Smooth muscle cell (in vitro differentiated cells): ENCODE data around the gene DET1. TPM values are rescaled to one million over a fixed set of nuclear protein-coding genes. Genes with fewer than 3 reads are reported as not detected.
"Not testable (repeated sequence)": the region's sequence is repeated elsewhere in the genome, so short reads cannot be mapped to it uniquely, and the experiment has no call there.

Experiments used
- DNase-seq: peaks from one replicate; lab custom pipeline; 2025; ENCODE audit not compliant: unreplicated experiment; lab: John Stamatoyannopoulos, UW
- H2AFZ ChIP-seq: fragments of 200-600 bp; sonication (generic); 2 replicates; pipeline ENCODE4 v1.6.0; 2016; ENCODE audit warnings: antibody characterized with exemption, low read depth, mild to moderate bottlenecking
- H3F3A ChIP-seq: fragments of 200-600 bp; sonication (generic); 2 replicates; pipeline ENCODE4 v1.6.0; 2017; ENCODE audit warnings: antibody characterized with exemption, low read depth
- H3K27ac ChIP-seq: fragments of 200-600 bp; sonication (generic); 2 replicates; pipeline ENCODE4 v1.5.1; 2016; ENCODE audit warnings: low read depth, mild to moderate bottlenecking
- H3K27me3 ChIP-seq: fragments of 200-600 bp; sonication (generic); 2 replicates; pipeline ENCODE4 v1.6.1; 2016; ENCODE audit warnings: low read depth, mild to moderate bottlenecking
- H3K36me3 ChIP-seq: fragments of 200-600 bp; sonication (generic); 2 replicates; pipeline ENCODE4 v1.5.1; 2016; ENCODE audit warnings: low read depth
- H3K4me1 ChIP-seq: fragments of 200-600 bp; sonication (generic); 2 replicates; pipeline ENCODE4 v1.5.1; 2016; ENCODE audit warnings: low read depth
- H3K4me2 ChIP-seq: fragments of 200-600 bp; sonication (generic); 2 replicates; pipeline ENCODE4 v1.6.0; 2016; ENCODE audit warnings: mild to moderate bottlenecking
- H3K4me3 ChIP-seq: fragments of 200-600 bp; sonication (generic); 2 replicates; pipeline ENCODE4 v1.5.1; 2016; ENCODE audit warnings: mild to moderate bottlenecking
- H3K79me2 ChIP-seq: fragments of 200-600 bp; sonication (generic); 2 replicates; pipeline ENCODE4 v1.6.0; 2016; ENCODE audit warnings: low read depth, mild to moderate bottlenecking
- H3K9ac ChIP-seq: fragments of 200-600 bp; sonication (generic); 2 replicates; pipeline ENCODE4 v1.6.0; 2016; ENCODE audit warnings: low read depth
- H3K9me3 ChIP-seq: fragments of 200-600 bp; sonication (generic); replicated peaks from 2 replicates; pipeline ENCODE4 v1.5.1; 2016; ENCODE audit warnings: low read depth
- H4K20me1 ChIP-seq: fragments of 200-600 bp; sonication (generic); 2 replicates; pipeline ENCODE4 v1.6.0; 2016; ENCODE audit warnings: low read depth
- WGBS: methylation state at CpG from one replicate; pipeline ENCODE4 v1.1.7; 2016; ENCODE audit warnings: low lambda C conversion rate; 5-methylcytosine and 5-hydroxymethylcytosine counted together
- polyA plus RNA-seq: library from polyadenylated mRNA; unstranded; fragments of >200 nt; fragmentation: Nextera tagmentation; extraction: Ambion mirVana; gene quantifications from 2 replicates; pipeline ENCODE4 v1.2.1, GENCODE V29; 2016
- total RNA-seq: library from RNA; depleted of rRNA; stranded (reverse); fragments of >200 nt; gene quantifications from 2 replicates; pipeline ENCODE4 v1.2.3, GENCODE V29; 2014
- TF ChIP-seq, protein P1 (sequence below): fragments of 200-600 bp; sonication (generic); IDR thresholded peaks from 2 replicates; pipeline ENCODE4 v1.5.1; 2017; ENCODE audit warnings: borderline replicate concordance, mild to moderate bottlenecking, antibody characterized with exemption; ENCODE audit not compliant: insufficient read depth, poor library complexity, severe bottlenecking

DET1 gene
- total and polyA plus RNA-seq, 2 experiments from 2014 or later: 4.3 to 6.0 TPM

DNA sequence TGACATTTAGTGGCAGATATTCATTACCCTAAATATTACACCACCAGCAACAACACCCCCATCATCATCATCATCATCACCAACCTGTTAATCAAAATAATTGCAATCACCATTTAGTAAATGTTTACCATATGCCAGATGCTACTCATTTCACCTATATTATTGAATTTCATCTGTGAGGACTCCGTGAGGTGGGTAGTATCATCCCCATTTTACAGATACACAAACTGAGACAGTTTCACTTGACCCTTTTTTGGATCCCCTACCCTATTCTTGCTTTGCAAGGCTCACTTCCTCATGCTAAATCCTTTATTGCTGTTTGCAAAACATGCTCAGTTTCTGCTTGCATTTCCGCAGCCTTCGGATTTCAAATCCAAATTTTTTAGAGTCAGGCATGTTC lies 18.3 kb upstream of the DET1 start:
- H3K36me3 ChIP-seq: no peaks in the 10 kb centered on the region
- no peak for DNase-seq
- H3K79me2 ChIP-seq: no peaks in the 10 kb centered on the region
- H3K27ac ChIP-seq: no peak overlapping the region
- no peak overlapping the region for H3K9ac ChIP-seq
- 94% methylated on average over 3 of the region's 3 CpGs for whole genome bisulfite sequencing
- H3K4me2 ChIP-seq: no peak overlapping the region
- H3K27me3 ChIP-seq: no peaks in the 10 kb centered on the region
- no peaks in the 10 kb centered on the region for H4K20me1 ChIP-seq
- H3F3A ChIP-seq: no peaks in the 10 kb centered on the region
- TF ChIP-seq, protein P1, sequence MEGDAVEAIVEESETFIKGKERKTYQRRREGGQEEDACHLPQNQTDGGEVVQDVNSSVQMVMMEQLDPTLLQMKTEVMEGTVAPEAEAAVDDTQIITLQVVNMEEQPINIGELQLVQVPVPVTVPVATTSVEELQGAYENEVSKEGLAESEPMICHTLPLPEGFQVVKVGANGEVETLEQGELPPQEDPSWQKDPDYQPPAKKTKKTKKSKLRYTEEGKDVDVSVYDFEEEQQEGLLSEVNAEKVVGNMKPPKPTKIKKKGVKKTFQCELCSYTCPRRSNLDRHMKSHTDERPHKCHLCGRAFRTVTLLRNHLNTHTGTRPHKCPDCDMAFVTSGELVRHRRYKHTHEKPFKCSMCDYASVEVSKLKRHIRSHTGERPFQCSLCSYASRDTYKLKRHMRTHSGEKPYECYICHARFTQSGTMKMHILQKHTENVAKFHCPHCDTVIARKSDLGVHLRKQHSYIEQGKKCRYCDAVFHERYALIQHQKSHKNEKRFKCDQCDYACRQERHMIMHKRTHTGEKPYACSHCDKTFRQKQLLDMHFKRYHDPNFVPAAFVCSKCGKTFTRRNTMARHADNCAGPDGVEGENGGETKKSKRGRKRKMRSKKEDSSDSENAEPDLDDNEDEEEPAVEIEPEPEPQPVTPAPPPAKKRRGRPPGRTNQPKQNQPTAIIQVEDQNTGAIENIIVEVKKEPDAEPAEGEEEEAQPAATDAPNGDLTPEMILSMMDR: no peak
- H2AFZ ChIP-seq: no peak overlapping the region
- no peak overlapping the region for H3K4me3 ChIP-seq
- H3K9me3 ChIP-seq: no peaks in the 10 kb centered on the region
- H3K4me1 ChIP-seq: no peaks in the 10 kb centered on the region

DNA sequence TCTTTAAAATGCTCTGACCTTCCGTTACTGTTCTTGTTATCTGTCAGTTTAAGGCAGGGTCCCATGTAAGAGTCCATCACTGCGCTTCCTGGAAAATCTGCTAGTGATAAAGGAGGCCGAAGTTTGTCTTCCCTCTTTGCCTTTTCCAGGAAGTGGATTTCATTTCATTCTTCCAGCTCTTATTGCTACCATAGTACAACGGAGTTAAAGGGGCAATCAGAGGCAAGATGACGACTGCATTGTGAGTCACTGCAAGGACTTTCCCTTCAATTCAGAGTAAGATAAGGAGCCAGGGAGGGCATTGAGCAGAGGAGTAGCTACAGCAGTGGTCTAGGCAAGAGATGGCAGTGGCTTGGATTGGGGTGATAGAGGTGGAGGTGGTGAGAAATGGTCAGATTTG lies 17.2 kb upstream of the DET1 start:
- H3K27ac ChIP-seq: peak overlapping the region; percentile 36
- no peaks in the 10 kb centered on the region for H3F3A ChIP-seq
- no peak for DNase-seq
- no peaks in the 10 kb centered on the region for H3K9me3 ChIP-seq
- no peaks in the 10 kb centered on the region for H3K27me3 ChIP-seq
- peak overlapping the region; percentile 49 for H2AFZ ChIP-seq
- peak overlapping the region; percentile 51 for H3K4me2 ChIP-seq
- H3K4me1 ChIP-seq: no peaks in the 10 kb centered on the region
- WGBS: 29% methylated on average over 5 of the region's 5 CpGs
- TF ChIP-seq, protein P1: no peak
- H3K9ac ChIP-seq: no peak overlapping the region
- H4K20me1 ChIP-seq: no peaks in the 10 kb centered on the region
- H3K36me3 ChIP-seq: no peaks in the 10 kb centered on the region
- H3K79me2 ChIP-seq: no peaks in the 10 kb centered on the region
- no peak overlapping the region for H3K4me3 ChIP-seq

DNA sequence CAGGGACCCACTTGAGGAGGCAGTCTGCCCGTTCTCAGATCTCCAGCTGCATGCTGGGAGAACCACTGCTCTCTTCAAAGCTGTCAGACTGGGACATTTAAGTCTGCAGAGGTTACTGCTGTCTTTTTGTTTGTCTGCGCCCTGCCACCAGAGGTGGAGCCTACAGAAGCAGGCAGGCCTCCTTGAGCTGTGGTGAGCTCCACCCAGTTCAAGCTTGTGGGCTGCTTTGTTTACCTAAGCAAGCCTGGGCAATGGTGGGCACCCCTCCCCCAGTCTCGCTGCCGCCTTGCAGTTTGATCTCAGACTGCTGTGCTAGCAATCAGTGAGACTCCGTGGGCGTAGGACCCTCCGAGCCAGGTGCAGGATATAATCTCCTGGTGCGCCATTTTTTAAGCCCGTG lies 13.1 kb upstream of the DET1 start:
- DNase-seq, H3K27me3 ChIP-seq, H3K4me1 ChIP-seq, H3K79me2 ChIP-seq, H3K27ac ChIP-seq, H3K9ac ChIP-seq, H2AFZ ChIP-seq, H3K4me3 ChIP-seq, H4K20me1 ChIP-seq, H3K9me3 ChIP-seq, H3K36me3 ChIP-seq, H3K4me2 ChIP-seq, H3F3A ChIP-seq: not testable (repeated sequence)
- WGBS: 95% methylated on average over 9 of the region's 9 CpGs

DNA sequence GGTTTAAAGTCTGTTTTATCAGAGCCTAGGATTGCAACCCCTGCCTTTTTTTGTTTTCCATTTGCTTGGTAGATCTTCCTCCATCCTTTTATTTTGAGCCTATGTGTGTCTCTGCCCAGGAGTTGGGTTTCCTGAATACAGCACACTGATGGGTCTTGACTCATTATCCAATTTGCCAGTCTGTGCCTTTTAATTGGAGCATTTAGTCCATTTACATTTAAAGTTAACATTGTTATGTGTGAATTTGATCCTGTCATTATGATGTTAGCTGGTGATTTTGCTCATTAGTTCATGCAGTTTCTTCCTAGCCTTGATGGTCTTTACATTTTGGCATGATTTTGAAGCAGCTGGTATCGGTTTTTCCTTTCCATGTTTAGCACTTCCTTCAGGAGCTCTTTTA lies 11.5 kb upstream of the DET1 start:
- H3K79me2 ChIP-seq, H3K27me3 ChIP-seq, H3K9me3 ChIP-seq, DNase-seq, H3K4me3 ChIP-seq, H3K27ac ChIP-seq, H3K9ac ChIP-seq, H3K36me3 ChIP-seq, H3K4me2 ChIP-seq, H3K4me1 ChIP-seq, H2AFZ ChIP-seq, H4K20me1 ChIP-seq, H3F3A ChIP-seq: not testable (repeated sequence)
- WGBS: 92% methylated on average over 1 of the region's 1 CpG

DNA sequence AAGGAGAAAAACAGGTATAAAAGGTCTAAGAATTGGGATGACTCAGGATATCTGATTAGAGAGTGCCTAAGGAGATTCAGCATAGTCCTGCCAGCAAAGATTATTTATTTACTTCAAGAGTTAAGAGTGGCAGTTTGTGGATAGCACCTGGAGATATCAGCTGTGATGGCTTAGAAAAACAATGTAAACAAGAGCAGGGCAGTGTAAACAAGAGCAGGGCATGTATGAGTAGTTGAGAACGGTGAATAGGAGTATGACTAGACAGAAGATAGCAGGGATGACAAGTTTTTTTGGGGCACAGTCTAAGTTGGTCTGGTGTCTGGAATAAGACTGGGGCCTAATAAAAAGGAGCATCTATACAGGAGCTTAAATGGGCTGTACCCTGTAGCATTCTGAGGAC lies 1.5 kb upstream of the DET1 start:
- not testable (repeated sequence) for H3K4me1 ChIP-seq, H3K4me3 ChIP-seq, H2AFZ ChIP-seq, H3K9me3 ChIP-seq, H3K9ac ChIP-seq, H4K20me1 ChIP-seq, H3K27me3 ChIP-seq, DNase-seq, H3K27ac ChIP-seq, H3K36me3 ChIP-seq, H3K79me2 ChIP-seq, H3K4me2 ChIP-seq
- 13% methylated on average over 1 of the region's 1 CpG for WGBS
- peaks cover 16% of the 10 kb centered on the region for H3F3A ChIP-seq

DNA sequence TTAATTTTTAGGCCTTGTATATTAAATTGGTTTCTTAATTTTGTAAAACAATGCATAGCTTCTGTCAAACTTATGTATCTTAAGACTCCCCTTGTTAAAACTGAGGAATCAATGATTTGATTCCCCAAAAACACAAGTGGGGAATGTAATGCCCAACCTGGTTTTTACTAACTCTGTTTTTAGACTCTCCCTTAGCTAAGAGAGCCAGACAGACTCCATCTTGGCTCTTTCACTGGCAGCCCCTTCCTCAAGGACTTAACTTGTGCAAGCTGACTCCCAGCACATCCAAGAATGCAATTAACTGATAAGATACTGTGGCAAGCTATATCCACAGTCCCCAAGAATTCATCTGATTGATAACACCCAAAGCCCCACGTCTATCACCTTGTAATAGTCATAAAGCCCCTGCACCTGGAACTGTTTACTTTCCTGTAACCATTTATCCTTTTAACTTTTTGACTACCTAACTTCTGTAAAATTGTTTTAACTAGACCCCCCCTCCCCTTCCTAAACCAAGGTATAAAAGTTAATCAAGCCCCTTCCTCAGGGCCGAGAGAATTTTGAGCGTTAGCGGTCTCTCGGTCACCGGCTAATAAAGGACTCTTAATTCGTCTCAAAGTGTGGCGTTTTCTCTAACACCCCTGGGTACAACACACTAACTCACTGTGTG lies 768 bp downstream of the DET1 start:
- not testable (repeated sequence) for H3K27me3 ChIP-seq, H3K9me3 ChIP-seq, H4K20me1 ChIP-seq, H3K79me2 ChIP-seq, H3K36me3 ChIP-seq, DNase-seq
- Histone ChIP-seq H3F3A (peaks cover 16% of the 10 kb centered on the region), H3K9ac (peak overlapping the region; percentile 79), H2AFZ (peak overlapping the region; percentile 96), H3K4me2 (peak overlapping the region; percentile 91), H3K27ac (peak overlapping the region; percentile 76), H3K4me1 (peaks cover 13% of the 10 kb centered on the region), H3K4me3 (peak overlapping the region; percentile 74)
- WGBS: 19% methylated on average over 7 of the region's 8 CpGs
